Activated CD4-positive, alpha-beta T cell treated with anti-CD3 and anti-CD28 coated beads for 36 hours (primary cell): ENCODE results near the gene PRB3. TPM values are rescaled to one million over a fixed set of nuclear protein-coding genes. Genes with fewer than 3 reads are reported as not detected.

ENCODE experiments used
- total RNA-seq, 2 experiments: library from RNA; stranded (reverse); gene quantifications; one replicate each; pipeline ENCODE4 v1.2.3, GENCODE V29; 2021

Gene PRB3
- total RNA-seq, 2 experiments from 2014 or later, result not detected

Other genes with a start within 250 kb of the PRB3 start
- 1 to 10 TPM; 1.2 to 1.6 TPM for gene TAS2R19, start 247.1 kb downstream of the PRB3 start, total RNA-seq
- gene TAS2R31, start 238.3 kb downstream of the PRB3 start, total RNA-seq, result 1 to 10 TPM in 1 of 2 experiments, under 1 TPM in 1; 0.44 to 1.6 TPM
- gene TAS2R46, start 207.4 kb downstream of the PRB3 start, total RNA-seq, result under 1 TPM in 1 of 2 experiments, not detected in 1; 0.46 TPM
- gene TAS2R43, start 177.4 kb downstream of the PRB3 start, total RNA-seq, result under 1 TPM; 0.64 to 0.81 TPM
- gene TAS2R30, start 135.1 kb downstream of the PRB3 start, total RNA-seq, result 1 to 10 TPM in 1 of 2 experiments, under 1 TPM in 1; 0.87 to 1.4 TPM
- gene SMIM10L1, start 98.5 kb downstream of the PRB3 start, total RNA-seq, result 1 to 10 TPM; 6.8 to 7.9 TPM
- not detected for gene TAS2R42, start 82.8 kb downstream of the PRB3 start, total RNA-seq
- not detected for gene PRB4, start 40.7 kb upstream of the PRB3 start, total RNA-seq
- gene PRB2, start 125.9 kb upstream of the PRB3 start, total RNA-seq, result not detected